OCI-LY7 (cell line): ENCODE data around the gene SLC9A7. TPM values are rescaled to one million over a fixed set of nuclear protein-coding genes. Genes with fewer than 3 reads are reported as not detected.
A peak's percentile ranks its signal among the peaks of the same experiment; 100 is the strongest.

Experiments
- BruUV-seq: library from RNA; stranded (reverse); fragments of 400-500 nt; replicated peaks from 2 replicates; lab custom pipeline; 2021; lab: Mats Ljungman, UMichigan
- CTCF ChIA-PET: fragments of 300-600 bp; sonication (Branson Sonifier 250); formaldehyde crosslinking; loops from one replicate; lab custom pipeline; 2022; ENCODE audit warnings: antibody characterized with exemption; ENCODE audit not compliant: unreplicated experiment; lab: Charles Lee
- POLR2A ChIA-PET: fragments of 300-600 bp; sonication (Branson Sonifier 250); formaldehyde crosslinking; loops from one replicate; lab custom pipeline; 2022; ENCODE audit warnings: antibody characterized with exemption; lab: Charles Lee
- DNase-seq: peaks from one replicate; pipeline ENCODE4 v3.0.0-alpha.2; 2015; ENCODE audit warnings: low spot score
- H2AFZ ChIP-seq: fragments of 200-600 bp; sonication (generic), shearing (Covaris generic); 2 replicates; pipeline ENCODE4 v1.6.1; 2014; ENCODE audit warnings: mild to moderate bottlenecking, antibody characterized with exemption, low read length, moderate library complexity
- H3K27ac ChIP-seq: fragments of 200-600 bp; sonication (generic); 2 replicates; pipeline ENCODE4 v1.5.1; 2014; ENCODE audit warnings: mixed run types, low read depth, mild to moderate bottlenecking, moderate library complexity, low read length, inconsistent platforms; ENCODE audit not compliant: poor library complexity, severe bottlenecking
- H3K36me3 ChIP-seq: fragments of 200-600 bp; sonication (generic); 2 replicates; pipeline ENCODE4 v1.6.1; 2014; ENCODE audit warnings: mild to moderate bottlenecking, antibody characterized with exemption, low read length, moderate library complexity, mixed read lengths; ENCODE audit not compliant: insufficient read depth
- H3K4me1 ChIP-seq: fragments of 200-600 bp; sonication (generic); 2 replicates; pipeline ENCODE4 v1.5.1; 2014; ENCODE audit warnings: mild to moderate bottlenecking, low read length; ENCODE audit not compliant: insufficient read depth, poor library complexity, severe bottlenecking
- H3K4me2 ChIP-seq: fragments of 200-600 bp; sonication (generic); 2 replicates; pipeline ENCODE4 v1.6.1; 2014; ENCODE audit warnings: mild to moderate bottlenecking, low read length
- H3K4me3 ChIP-seq: fragments of 200-600 bp; sonication (generic); 2 replicates; pipeline ENCODE4 v1.5.1; 2014; ENCODE audit warnings: mild to moderate bottlenecking, low read depth, low read length; ENCODE audit not compliant: poor library complexity, severe bottlenecking
- H3K79me2 ChIP-seq: fragments of 200-600 bp; sonication (generic); 2 replicates; pipeline ENCODE4 v1.6.1; 2016; ENCODE audit warnings: low read depth, mild to moderate bottlenecking, low read length, moderate library complexity, mixed read lengths; ENCODE audit not compliant: insufficient read depth
- H3K9me2 ChIP-seq: fragments of 200-600 bp; sonication (generic); 2 replicates; pipeline ENCODE4 v1.6.1; 2016; ENCODE audit warnings: mild to moderate bottlenecking, low read length, mixed read lengths; ENCODE audit not compliant: insufficient read depth
- H3K9me3 ChIP-seq: fragments of 200-600 bp; sonication (generic); 2 replicates; pipeline ENCODE4 v1.6.1; 2014; ENCODE audit warnings: mild to moderate bottlenecking, mixed run types, low read length, mixed read lengths
- H4K20me1 ChIP-seq: fragments of 200-600 bp; sonication (generic); 2 replicates; pipeline ENCODE4 v1.6.1; 2014; ENCODE audit warnings: mild to moderate bottlenecking, antibody characterized with exemption, low read length, moderate library complexity, mixed read lengths; ENCODE audit not compliant: insufficient read depth
- CTCF ChIP-seq: fragments of 200-600 bp; sonication (generic); conservative IDR thresholded peaks from 2 replicates; pipeline ENCODE4 v1.5.1; 2014; ENCODE audit warnings: mild to moderate bottlenecking, antibody characterized with exemption, low read length, moderate library complexity, mixed read lengths
- EZH2phosphoT487 ChIP-seq: fragments of 200-600 bp; sonication (generic); IDR thresholded peaks from 2 replicates; pipeline ENCODE4 v1.6.1; 2018; ENCODE audit warnings: low read depth, borderline replicate concordance, mild to moderate bottlenecking, mixed run types, antibody characterized with exemption, low read length, moderate library complexity, mixed read lengths
- intact Hi-C: fragments of 100-400 bp; cut with micrococcal nuclease; formaldehyde crosslinking; loops from one replicate; pipeline ENCODE4 v1.10.0; 2022; ENCODE audit not compliant: unreplicated experiment
- total RNA-seq, 2 experiments: library from RNA; depleted of rRNA in 1 of 2; stranded (reverse); fragments of >200 nt in 1 of 2; shearing (Covaris generic) in 1 of 2; gene quantifications; 2 replicates each; pipeline ENCODE4 v1.2.3, GENCODE V29; 2014 to 2022

The SLC9A7 gene
- total RNA-seq, 2 experiments from 2014 or later = 40.5 to 59.6 TPM

GRCh38 chrX:46554942-46555341 lies 204.0 kb downstream of the SLC9A7 start:
- ChIA-PET POLR2A (interaction anchor here (0.6 to 1.0 kb wide), 3 partner anchors 53 to 93 kb away, joined by 3 to 7 read pairs (median 5); no protein-coding TSS in a partner anchor), CTCF (no interaction called here)
- intact Hi-C loops = loop anchor here (2.0 kb wide), 1 partner anchor 242 kb away; no protein-coding TSS in a partner anchor
- Histone ChIP-seq H3K36me3 (no peaks in the 10 kb centered on the region), H3K4me1 (peaks cover 4% of the 10 kb centered on the region), H3K27ac (no peak overlapping the region), H2AFZ (no peak overlapping the region), H3K9me3 (no peaks in the 10 kb centered on the region), H3K9me2 (no peaks in the 10 kb centered on the region), H3K79me2 (no peaks in the 10 kb centered on the region), H3K4me3 (no peak overlapping the region), H4K20me1 (no peaks in the 10 kb centered on the region), H3K4me2 (no peak overlapping the region)
- DNase-seq = no peak
- TF ChIP-seq CTCF = peak; percentile 58
- TF ChIP-seq EZH2phosphoT487 = no peak
- BruUV-seq = no TSS peak

GRCh38 chrX:46553935-46554334 lies 205.0 kb downstream of the SLC9A7 start:
- no peaks in the 10 kb centered on the region for H3K9me3 ChIP-seq
- no peaks in the 10 kb centered on the region for H3K79me2 ChIP-seq
- H3K4me1 ChIP-seq = peaks cover 8% of the 10 kb centered on the region
- TF ChIP-seq EZH2phosphoT487 = no peak
- no peak for TF ChIP-seq CTCF
- H3K27ac ChIP-seq = no peak overlapping the region
- DNase-seq = no peak
- H4K20me1 ChIP-seq = no peaks in the 10 kb centered on the region
- ChIA-PET POLR2A (no interaction called here), CTCF (no interaction called here)
- H3K4me3 ChIP-seq = no peak overlapping the region
- H3K9me2 ChIP-seq = no peaks in the 10 kb centered on the region
- intact Hi-C loops = loop anchor here (2.0 kb wide), 1 partner anchor 243 kb away; no protein-coding TSS in a partner anchor
- no peak overlapping the region for H2AFZ ChIP-seq
- BruUV-seq = no TSS peak
- H3K4me2 ChIP-seq = no peak overlapping the region
- H3K36me3 ChIP-seq = no peaks in the 10 kb centered on the region; the same call in 1 of the 2 replicates

GRCh38 chrX:46551494-46552128 lies 207.3 kb downstream of the SLC9A7 start:
- TF ChIP-seq EZH2phosphoT487 (no peak), CTCF (no peak)
- Histone ChIP-seq H4K20me1 (no peaks in the 10 kb centered on the region; the same call in 1 of the 2 replicates), H3K4me3 (no peak overlapping the region), H3K9me2 (no peaks in the 10 kb centered on the region), H3K79me2 (peaks cover 14% of the 10 kb centered on the region; the same call in 1 of the 2 replicates), H3K9me3 (no peaks in the 10 kb centered on the region), H3K36me3 (peaks cover 16% of the 10 kb centered on the region), H2AFZ (no peak overlapping the region), H3K4me2 (no peak overlapping the region), H3K4me1 (peaks cover 8% of the 10 kb centered on the region), H3K27ac (no peak overlapping the region)
- no peak for DNase-seq
- no TSS peak for BruUV-seq
- POLR2A ChIA-PET = no interaction called here
- CTCF ChIA-PET = no interaction called here
- intact Hi-C loops = no loop called here
